CD4-positive, alpha-beta T cell (primary cell): ENCODE measurements around the gene CAPS. TPM values are rescaled to one million over a fixed set of nuclear protein-coding genes. Genes with fewer than 3 reads are reported as not detected.

Experiments used
- ATAC-seq: fragments of 200-7000 bp; cut with Tn5 transposase; one replicate; pipeline ENCODE4 v1.10.0; 2022; ENCODE audit warnings: mild to moderate bottlenecking; ENCODE audit not compliant: poor library complexity
- CTCF ChIA-PET: fragments of 350-600 bp; sonication (Branson Sonifier 250); formaldehyde crosslinking; loops from one replicate; lab custom pipeline; 2021; ENCODE audit warnings: antibody characterized with exemption, inconsistent platforms; lab: Charles Lee
- POLR2A ChIA-PET: fragments of 350-600 bp; sonication (Branson Sonifier 250); formaldehyde crosslinking; loops from one replicate; lab custom pipeline; 2021; ENCODE audit warnings: antibody characterized with exemption, inconsistent platforms; lab: Charles Lee
- DNase-seq, 14 experiments: peaks; one replicate each; pipeline ENCODE4 v3.0.0-alpha.2; 2013 to 2020; ENCODE audit warnings: mixed read lengths in 2 of 14
- H3K27ac ChIP-seq, 2 donors: one replicate each; pipeline versions ENCODE4 v1.5.1 to v1.7.0; 2013; ENCODE audit warnings: low read length in 2 of 2, low read depth in 1 of 2, mild to moderate bottlenecking in 1 of 2
- H3K27me3 ChIP-seq, 2 experiments: 1 replicate in 1 of 2; 2 replicates in 1 of 2; pipeline versions ENCODE4 v1.6.1 to v1.7.0; 2013; ENCODE audit warnings: low read length in 2 of 2, control low read depth in 1 of 2, mild to moderate bottlenecking in 1 of 2, moderate library complexity in 1 of 2; ENCODE audit not compliant: insufficient read depth in 2 of 2, control insufficient read depth in 1 of 2
- H3K36me3 ChIP-seq: one replicate; pipeline ENCODE4 v1.6.1; 2013; ENCODE audit warnings: low read length, control low read depth; ENCODE audit not compliant: insufficient read depth
- H3K4me1 ChIP-seq: one replicate; pipeline ENCODE4 v1.6.1; 2013; ENCODE audit warnings: low read length, control low read depth; ENCODE audit not compliant: insufficient read depth
- H3K4me3 ChIP-seq: one replicate; pipeline ENCODE4 v1.5.1; 2013; ENCODE audit warnings: mild to moderate bottlenecking, low read length, moderate library complexity
- H3K9me3 ChIP-seq, 2 experiments: 1 replicate in 1 of 2; 2 replicates in 1 of 2; pipeline versions ENCODE4 v1.6.1 to v1.7.0; 2013; ENCODE audit warnings: low read length in 2 of 2, mild to moderate bottlenecking in 2 of 2, control low read depth in 1 of 2, moderate library complexity in 1 of 2; ENCODE audit not compliant: control insufficient read depth in 1 of 2, insufficient read depth in 1 of 2
- H3K27ac Mint-ChIP-seq: one replicate; pipeline ENCODE4 v1.8.0; 2020; ENCODE audit warnings: mixed read lengths
- H3K27me3 Mint-ChIP-seq: one replicate; pipeline ENCODE4 v1.8.0; 2021; ENCODE audit warnings: mixed read lengths
- H3K36me3 Mint-ChIP-seq: one replicate; pipeline ENCODE4 v1.8.0; 2021; ENCODE audit warnings: low read depth, mixed read lengths
- H3K4me1 Mint-ChIP-seq: one replicate; pipeline ENCODE4 v1.8.0; 2021; ENCODE audit warnings: low read depth, mixed read lengths
- H3K4me3 Mint-ChIP-seq: one replicate; pipeline ENCODE4 v1.8.0; 2020; ENCODE audit warnings: mild to moderate bottlenecking, mixed read lengths
- H3K9me3 Mint-ChIP-seq: one replicate; pipeline ENCODE4 v1.8.0; 2020; ENCODE audit warnings: mixed read lengths
- intact Hi-C, 2 experiments: fragments of 100-400 bp; cut with DNase I in 1 of 2; cut with micrococcal nuclease in 1 of 2; formaldehyde crosslinking; loops; one replicate each; pipeline versions ENCODE4 v1.15.1 to v1.9.0; 2023 to 2025; cut with DNase I, micrococcal nuclease
- total RNA-seq, 174 experiments: library from RNA in 2 of 174; stranded (reverse) in 2 of 174; gene quantifications; one replicate each; pipeline ENCODE4 v1.2.3 and lab custom pipeline; 2021 to 2026
- TF ChIP-seq, protein P1 (sequence below): fragments of 200-600 bp; IDR thresholded peaks from one replicate; pipeline ENCODE4 v1.8.0; 2022; ENCODE audit warnings: antibody characterized with exemption, mild to moderate bottlenecking

CAPS gene
- total RNA-seq, 2 experiments from 2014 or later: 43.2 to 44.2 TPM

DNA sequence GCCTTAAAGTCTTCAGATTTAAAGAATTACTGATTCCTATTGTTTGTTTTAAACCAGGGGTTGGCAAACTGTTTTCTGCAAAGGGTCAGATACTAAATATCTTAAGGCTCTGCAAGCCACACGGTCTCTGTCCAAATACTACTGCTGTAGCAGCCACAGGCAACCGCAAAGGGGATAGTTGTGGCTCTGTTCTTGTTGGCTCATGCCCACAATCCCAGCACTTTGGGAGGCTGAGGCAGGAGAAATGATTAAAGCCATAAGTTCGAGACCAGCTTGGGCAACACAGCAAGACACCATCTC lies 41.5 kb downstream of the CAPS start:
- H3K4me3 ChIP-seq: no peak overlapping the region
- TF ChIP-seq, protein P1, sequence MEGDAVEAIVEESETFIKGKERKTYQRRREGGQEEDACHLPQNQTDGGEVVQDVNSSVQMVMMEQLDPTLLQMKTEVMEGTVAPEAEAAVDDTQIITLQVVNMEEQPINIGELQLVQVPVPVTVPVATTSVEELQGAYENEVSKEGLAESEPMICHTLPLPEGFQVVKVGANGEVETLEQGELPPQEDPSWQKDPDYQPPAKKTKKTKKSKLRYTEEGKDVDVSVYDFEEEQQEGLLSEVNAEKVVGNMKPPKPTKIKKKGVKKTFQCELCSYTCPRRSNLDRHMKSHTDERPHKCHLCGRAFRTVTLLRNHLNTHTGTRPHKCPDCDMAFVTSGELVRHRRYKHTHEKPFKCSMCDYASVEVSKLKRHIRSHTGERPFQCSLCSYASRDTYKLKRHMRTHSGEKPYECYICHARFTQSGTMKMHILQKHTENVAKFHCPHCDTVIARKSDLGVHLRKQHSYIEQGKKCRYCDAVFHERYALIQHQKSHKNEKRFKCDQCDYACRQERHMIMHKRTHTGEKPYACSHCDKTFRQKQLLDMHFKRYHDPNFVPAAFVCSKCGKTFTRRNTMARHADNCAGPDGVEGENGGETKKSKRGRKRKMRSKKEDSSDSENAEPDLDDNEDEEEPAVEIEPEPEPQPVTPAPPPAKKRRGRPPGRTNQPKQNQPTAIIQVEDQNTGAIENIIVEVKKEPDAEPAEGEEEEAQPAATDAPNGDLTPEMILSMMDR: no peak
- H3K36me3 ChIP-seq: peaks cover 21% of the 10 kb centered on the region
- Mint-ChIP-seq H3K27ac (peak overlapping the region; percentile 98), H3K27me3 (no peaks in the 10 kb centered on the region), H3K36me3 (peaks cover 24% of the 10 kb centered on the region), H3K4me3 (peak overlapping the region; percentile 20), H3K9me3 (no peaks in the 10 kb centered on the region), H3K4me1 (peaks cover 94% of the 10 kb centered on the region)
- CTCF ChIA-PET: interaction anchor here (2.4 kb wide), 1 partner anchor 13 kb away, joined by 8 read pairs; no protein-coding TSS in a partner anchor
- DNase-seq: no peak
- ATAC-seq: no peak
- H3K4me1 ChIP-seq: peaks cover 88% of the 10 kb centered on the region
- H3K27me3 ChIP-seq: no peaks in the 10 kb centered on the region
- H3K27ac ChIP-seq: no peak overlapping the region
- POLR2A ChIA-PET: interaction anchor here (2.1 kb wide), 1 partner anchor 51 kb away, joined by 8 read pairs; the partner anchor contains the start of genes NDUFA11 and VMAC
- no peaks in the 10 kb centered on the region for H3K9me3 ChIP-seq
- intact Hi-C loops: no loop called here

DNA sequence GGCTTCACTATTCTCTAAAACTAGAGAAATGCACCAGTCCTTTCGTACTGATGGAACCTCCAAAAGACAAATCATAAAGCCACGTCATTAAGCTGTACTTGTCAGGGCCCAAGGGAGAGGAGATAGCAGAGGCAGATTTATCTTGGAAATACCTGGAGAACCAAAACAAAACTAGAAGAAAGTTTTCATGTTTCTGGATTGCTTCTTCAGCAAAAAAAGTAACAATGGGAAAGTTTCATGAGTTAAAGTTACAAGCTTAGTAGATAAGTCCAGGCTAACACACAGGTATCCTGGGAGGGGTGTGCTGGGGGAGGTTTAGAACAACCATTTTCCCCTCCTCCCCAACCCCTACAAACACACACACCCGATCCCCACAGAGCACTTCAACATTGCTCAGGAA lies 42.3 kb downstream of the CAPS start:
- Histone ChIP-seq H3K4me1 (peaks cover 88% of the 10 kb centered on the region), H3K4me3 (no peak overlapping the region), H3K36me3 (peaks cover 17% of the 10 kb centered on the region), H3K27ac (no peak overlapping the region), H3K27me3 (no peaks in the 10 kb centered on the region), H3K9me3 (no peaks in the 10 kb centered on the region)
- DNase-seq: no peak
- intact Hi-C loops: no loop called here
- peaks cover 24% of the 10 kb centered on the region for H3K36me3 Mint-ChIP-seq
- no peaks in the 10 kb centered on the region for H3K9me3 Mint-ChIP-seq
- peaks cover 93% of the 10 kb centered on the region for H3K4me1 Mint-ChIP-seq
- no peaks in the 10 kb centered on the region for H3K27me3 Mint-ChIP-seq
- H3K27ac Mint-ChIP-seq: peak overlapping the region; percentile 98
- ChIA-PET CTCF (interaction anchor here (2.4 kb wide), 1 partner anchor 12 kb away, joined by 8 read pairs; no protein-coding TSS in a partner anchor), POLR2A (interaction anchor here (2.1 kb wide), 1 partner anchor 52 kb away, joined by 8 read pairs; the partner anchor contains the start of genes NDUFA11 and VMAC)
- H3K4me3 Mint-ChIP-seq: no peak overlapping the region
- ATAC-seq: no peak
- TF ChIP-seq, protein P1: no peak

DNA sequence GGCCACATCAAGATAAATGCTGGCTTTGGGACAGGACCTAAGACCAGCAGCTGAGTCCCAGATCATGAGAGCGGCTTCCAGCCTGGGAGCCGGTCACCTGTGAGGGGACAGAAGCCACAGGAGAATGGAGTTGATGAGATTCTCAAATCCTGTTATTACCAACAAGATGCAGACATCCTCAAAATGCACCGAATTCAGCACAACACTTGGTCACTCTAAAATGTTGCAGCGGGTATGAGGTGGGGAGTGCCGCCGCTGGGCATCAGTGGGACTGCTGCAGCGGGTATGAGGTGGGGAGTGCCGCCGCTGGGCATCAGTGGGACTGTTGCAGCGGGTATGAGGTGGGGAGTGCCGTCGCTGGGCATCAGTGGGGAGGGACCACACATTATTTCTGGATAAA lies 42.7 kb downstream of the CAPS start:
- Mint-ChIP-seq H3K27ac (peak overlapping the region; percentile 98), H3K4me3 (no peak overlapping the region), H3K9me3 (no peaks in the 10 kb centered on the region), H3K36me3 (peaks cover 24% of the 10 kb centered on the region), H3K4me1 (peaks cover 91% of the 10 kb centered on the region), H3K27me3 (no peaks in the 10 kb centered on the region)
- Histone ChIP-seq H3K27me3 (no peaks in the 10 kb centered on the region), H3K4me3 (no peak overlapping the region), H3K4me1 (peaks cover 88% of the 10 kb centered on the region), H3K27ac (no peak overlapping the region), H3K36me3 (peaks cover 17% of the 10 kb centered on the region), H3K9me3 (no peaks in the 10 kb centered on the region)
- POLR2A ChIA-PET: interaction anchor here (2.1 kb wide), 1 partner anchor 52 kb away, joined by 8 read pairs; the partner anchor contains the start of genes NDUFA11 and VMAC
- CTCF ChIA-PET: interaction anchor here (2.4 kb wide), 1 partner anchor 11 kb away, joined by 8 read pairs; no protein-coding TSS in a partner anchor
- DNase-seq (no peak), ATAC-seq (no peak)
- TF ChIP-seq, protein P1: no peak
- intact Hi-C loops: no loop called here
